Progenitor cell of endocrine pancreas (in vitro differentiated cells): ENCODE results near the gene PP2D1. TPM values are rescaled to one million over a fixed set of nuclear protein-coding genes. Genes with fewer than 3 reads are reported as not detected.

Source experiments
- DNase-seq: peaks from one replicate; pipeline ENCODE4 v3.0.0; 2021; ENCODE audit warnings: low spot score; ENCODE audit not compliant: unreplicated experiment
- H3K27ac Mint-ChIP-seq: 2 replicates; pipeline ENCODE4 v1.8.0; 2021; ENCODE audit warnings: mild to moderate bottlenecking, moderate library complexity, mixed read lengths
- H3K27me3 Mint-ChIP-seq: 2 replicates; pipeline ENCODE4 v1.8.0; 2021; ENCODE audit warnings: mixed read lengths
- H3K36me3 Mint-ChIP-seq: 2 replicates; pipeline ENCODE4 v1.8.0; 2022; ENCODE audit warnings: mixed read lengths; ENCODE audit not compliant: insufficient read depth
- H3K4me1 Mint-ChIP-seq: 2 replicates; pipeline ENCODE4 v1.8.0; 2021; ENCODE audit warnings: low read depth, mixed read lengths
- H3K4me3 Mint-ChIP-seq: 2 replicates; pipeline ENCODE4 v1.8.0; 2021; ENCODE audit warnings: low read depth, mild to moderate bottlenecking, moderate library complexity, mixed read lengths
- H3K9me3 Mint-ChIP-seq: 2 replicates; pipeline ENCODE4 v1.8.0; 2021; ENCODE audit warnings: low read depth, mixed read lengths
- CTCF ChIP-seq: fragments of 200-600 bp; sonication (generic); IDR thresholded peaks from one replicate; pipeline ENCODE4 v1.5.0; 2021; ENCODE audit warnings: antibody characterized with exemption, mild to moderate bottlenecking; ENCODE audit not compliant: unreplicated experiment
- total RNA-seq: library from RNA; stranded (reverse); gene quantifications from 2 replicates; pipeline ENCODE4 v1.2.1, GENCODE V29; 2021

The PP2D1 gene
- total RNA-seq, 1 donor from 2014 or later: not detected

- no peak overlapping the region for H3K4me3 Mint-ChIP-seq
- no peak overlapping the region for H3K27ac Mint-ChIP-seq
- H3K9me3 Mint-ChIP-seq: no peaks in the 10 kb centered on the region
- no peaks in the 10 kb centered on the region for H3K27me3 Mint-ChIP-seq
- no peak for DNase-seq
- no peaks in the 10 kb centered on the region for H3K36me3 Mint-ChIP-seq
- no peaks in the 10 kb centered on the region for H3K4me1 Mint-ChIP-seq
- no peak for TF ChIP-seq CTCF
These were observed 3.5 kb upstream of the PP2D1 start for GRCh38 chr3:20015525-20015924.

GRCh38 chr3:20013396-20013795, 1.3 kb upstream of the PP2D1 start:
- Mint-ChIP-seq H3K4me3 (no peak overlapping the region), H3K36me3 (no peaks in the 10 kb centered on the region), H3K27me3 (no peaks in the 10 kb centered on the region), H3K27ac (no peak overlapping the region), H3K9me3 (no peaks in the 10 kb centered on the region), H3K4me1 (no peaks in the 10 kb centered on the region)
- TF ChIP-seq CTCF: no peak
- DNase-seq: no peak

- Mint-ChIP-seq H3K27ac (no peak overlapping the region), H3K4me3 (no peak overlapping the region), H3K27me3 (no peaks in the 10 kb centered on the region), H3K4me1 (no peaks in the 10 kb centered on the region), H3K9me3 (no peaks in the 10 kb centered on the region), H3K36me3 (no peaks in the 10 kb centered on the region)
- no peak for TF ChIP-seq CTCF
- no peak for DNase-seq
These were observed 3.4 kb downstream of the PP2D1 start for GRCh38 chr3:20008646-20009045.

GRCh38 chr3:20007960-20008359, 4.1 kb downstream of the PP2D1 start:
- no peaks in the 10 kb centered on the region for H3K4me1 Mint-ChIP-seq
- DNase-seq: no peak
- no peaks in the 10 kb centered on the region for H3K36me3 Mint-ChIP-seq
- H3K4me3 Mint-ChIP-seq: no peak overlapping the region
- no peaks in the 10 kb centered on the region for H3K27me3 Mint-ChIP-seq
- no peaks in the 10 kb centered on the region for H3K9me3 Mint-ChIP-seq
- TF ChIP-seq CTCF: no peak
- H3K27ac Mint-ChIP-seq: no peak overlapping the region

GRCh38 chr3:20001932-20002331, 10.1 kb downstream of the PP2D1 start:
- Mint-ChIP-seq H3K36me3 (no peaks in the 10 kb centered on the region), H3K27ac (no peak overlapping the region), H3K9me3 (peaks cover 6% of the 10 kb centered on the region), H3K27me3 (no peaks in the 10 kb centered on the region), H3K4me3 (no peak overlapping the region), H3K4me1 (no peaks in the 10 kb centered on the region)
- no peak for TF ChIP-seq CTCF
- DNase-seq: no peak
